ENCODE results near the gene LRRC31. TPM values are rescaled to one million over a fixed set of nuclear protein-coding genes. Genes with fewer than 3 reads are reported as not detected.

LRRC31 gene
- total RNA-seq, 5 donors from 2014 or later (not counting 1 experiment from before 2014, with no cell fraction given) = not detected

- DNase-seq = no peak
- no peaks in the 10 kb centered on the region for H3K9me3 ChIP-seq
- no peaks in the 10 kb centered on the region for H3K36me3 ChIP-seq (ENCODE audit: control insufficient read depth in 2 of 2, extremely low read depth in 1 of 2, insufficient read depth in 1 of 2, low read length in 1 of 2)
- no peak overlapping the region for H3K4me3 Mint-ChIP-seq
- H3K27ac ChIP-seq (ENCODE audit: low read length) = no peak overlapping the region
- no peaks in the 10 kb centered on the region for H3K36me3 Mint-ChIP-seq
- peaks cover 0 to 12% of the 10 kb centered on the region in 2 experiments for H3K27me3 ChIP-seq (replicated peaks in 1 of 2; ENCODE audit: control insufficient read depth in 2 of 2, extremely low read depth in 1 of 2, insufficient read depth in 2 of 2, low read length in 1 of 2)
- no peaks in the 10 kb centered on the region for H3K4me1 ChIP-seq (ENCODE audit: control insufficient read depth in 1 of 2, extremely low read depth in 1 of 2, insufficient read depth in 2 of 2, low read length in 2 of 2)
- no peak overlapping the region for H3K4me3 ChIP-seq (ENCODE audit: control insufficient read depth in 1 of 2, extremely low read depth in 1 of 2, low read length in 1 of 2)
- ChIA-PET POLR2A (no interaction called here), CTCF (no interaction called here)
- no CpG with 5 or more reads among the region's 3 CpGs for WGBS (ENCODE audit: insufficient coverage)
- H3K4me1 Mint-ChIP-seq = no peaks in the 10 kb centered on the region
- no peak overlapping the region for H3K27ac Mint-ChIP-seq
- H3K27me3 Mint-ChIP-seq = peaks cover 5 to 8% of the 10 kb centered on the region in 2 donors
- no peak for ATAC-seq (replicated peaks in 1 of 4)
- H3K9me3 Mint-ChIP-seq = no peaks in the 10 kb centered on the region
Measured at GRCh38 chr3:169855514-169855913, 14.2 kb downstream of the LRRC31 start.

GRCh38 chr3:169850618-169851017 lies 19.1 kb downstream of the LRRC31 start:
- Histone ChIP-seq H3K27ac (ENCODE audit: low read length) (no peak overlapping the region), H3K4me1 (ENCODE audit: control insufficient read depth in 1 of 2, extremely low read depth in 1 of 2, insufficient read depth in 2 of 2, low read length in 2 of 2) (no peaks in the 10 kb centered on the region), H3K27me3 (replicated peaks in 1 of 2; ENCODE audit: control insufficient read depth in 2 of 2, extremely low read depth in 1 of 2, insufficient read depth in 2 of 2, low read length in 1 of 2) (peaks cover 0 to 9% of the 10 kb centered on the region in 2 experiments), H3K4me3 (ENCODE audit: control insufficient read depth in 1 of 2, extremely low read depth in 1 of 2, low read length in 1 of 2) (no peak overlapping the region), H3K36me3 (ENCODE audit: control insufficient read depth in 2 of 2, extremely low read depth in 1 of 2, insufficient read depth in 1 of 2, low read length in 1 of 2) (no peaks in the 10 kb centered on the region), H3K9me3 (no peaks in the 10 kb centered on the region)
- CTCF ChIA-PET = no interaction called here
- Mint-ChIP-seq H3K9me3 (no peaks in the 10 kb centered on the region), H3K27me3 (peaks cover 4 to 10% of the 10 kb centered on the region in 2 donors), H3K4me3 (no peak overlapping the region), H3K4me1 (peaks cover 0 to 2% (median 2%) of the 10 kb centered on the region in 3 donors), H3K27ac (no peak overlapping the region), H3K36me3 (no peaks in the 10 kb centered on the region)
- no peak for ATAC-seq (replicated peaks in 1 of 4)
- DNase-seq = no peak
- POLR2A ChIA-PET = no interaction called here

- no peaks in the 10 kb centered on the region for H3K36me3 ChIP-seq (ENCODE audit: control insufficient read depth in 2 of 2, extremely low read depth in 1 of 2, insufficient read depth in 1 of 2, low read length in 1 of 2)
- H3K27me3 ChIP-seq (replicated peaks in 1 of 2; ENCODE audit: control insufficient read depth in 2 of 2, extremely low read depth in 1 of 2, insufficient read depth in 2 of 2, low read length in 1 of 2) = peaks cover 0 to 1% of the 10 kb centered on the region in 2 experiments
- CTCF ChIA-PET = no interaction called here
- H3K27ac Mint-ChIP-seq = no peak overlapping the region
- H3K9me3 ChIP-seq = no peaks in the 10 kb centered on the region
- peaks cover 0 to 2% (median 2%) of the 10 kb centered on the region in 3 donors for H3K4me1 Mint-ChIP-seq
- no peaks in the 10 kb centered on the region for H3K36me3 Mint-ChIP-seq
- no peaks in the 10 kb centered on the region for H3K4me1 ChIP-seq (ENCODE audit: control insufficient read depth in 1 of 2, extremely low read depth in 1 of 2, insufficient read depth in 2 of 2, low read length in 2 of 2)
- no peak overlapping the region for H3K27ac ChIP-seq (ENCODE audit: low read length)
- no peak overlapping the region for H3K4me3 Mint-ChIP-seq
- ATAC-seq (replicated peaks in 1 of 4) (no peak), DNase-seq (no peak)
- no peaks in the 10 kb centered on the region for H3K9me3 Mint-ChIP-seq
- POLR2A ChIA-PET = no interaction called here
- H3K4me3 ChIP-seq (ENCODE audit: control insufficient read depth in 1 of 2, extremely low read depth in 1 of 2, low read length in 1 of 2) = no peak overlapping the region
- WGBS (ENCODE audit: insufficient coverage) = no CpG with 5 or more reads among the region's 3 CpGs
- peaks cover 2 to 8% of the 10 kb centered on the region in 2 donors for H3K27me3 Mint-ChIP-seq
Measured at GRCh38 chr3:169848741-169849140, 21.0 kb downstream of the LRRC31 start.

- no peaks in the 10 kb centered on the region for H3K4me1 ChIP-seq (ENCODE audit: control insufficient read depth in 1 of 2, extremely low read depth in 1 of 2, insufficient read depth in 2 of 2, low read length in 2 of 2)
- H3K36me3 Mint-ChIP-seq = no peaks in the 10 kb centered on the region
- ATAC-seq (replicated peaks in 1 of 4) (no peak), DNase-seq (no peak)
- no peaks in the 10 kb centered on the region for H3K9me3 Mint-ChIP-seq
- ChIA-PET CTCF (no interaction called here), POLR2A (no interaction called here)
- H3K4me3 ChIP-seq (ENCODE audit: control insufficient read depth in 1 of 2, extremely low read depth in 1 of 2, low read length in 1 of 2) = no peak overlapping the region
- H3K27me3 ChIP-seq (replicated peaks in 1 of 2; ENCODE audit: control insufficient read depth in 2 of 2, extremely low read depth in 1 of 2, insufficient read depth in 2 of 2, low read length in 1 of 2) = no peaks in the 10 kb centered on the region
- no peak overlapping the region for H3K27ac Mint-ChIP-seq
- peaks cover 1 to 8% of the 10 kb centered on the region in 2 donors for H3K27me3 Mint-ChIP-seq
- H3K9me3 ChIP-seq = no peaks in the 10 kb centered on the region
- H3K4me1 Mint-ChIP-seq = peaks cover 0 to 2% (median 2%) of the 10 kb centered on the region in 3 donors
- H3K27ac ChIP-seq (ENCODE audit: low read length) = no peak overlapping the region
- no peak overlapping the region for H3K4me3 Mint-ChIP-seq
- 37% methylated on average over 2 of the region's 4 CpGs for WGBS (ENCODE audit: insufficient coverage)
- no peaks in the 10 kb centered on the region for H3K36me3 ChIP-seq (ENCODE audit: control insufficient read depth in 2 of 2, extremely low read depth in 1 of 2, insufficient read depth in 1 of 2, low read length in 1 of 2)
Measured at GRCh38 chr3:169847896-169848295, 21.8 kb downstream of the LRRC31 start.

- no peak overlapping the region for H3K27ac Mint-ChIP-seq
- ChIA-PET CTCF (no interaction called here), POLR2A (no interaction called here)
Measured at GRCh38 chr3:169846458-169847193, 23.1 kb downstream of the LRRC31 start.

GRCh38 chr3:169842960-169843359 lies 26.8 kb downstream of the LRRC31 start:
- Histone ChIP-seq H3K27ac (ENCODE audit: low read length) (no peak overlapping the region), H3K9me3 (no peaks in the 10 kb centered on the region), H3K4me3 (ENCODE audit: control insufficient read depth in 1 of 2, extremely low read depth in 1 of 2, low read length in 1 of 2) (no peak overlapping the region), H3K27me3 (replicated peaks in 1 of 2; ENCODE audit: control insufficient read depth in 2 of 2, extremely low read depth in 1 of 2, insufficient read depth in 2 of 2, low read length in 1 of 2) (no peaks in the 10 kb centered on the region), H3K36me3 (ENCODE audit: control insufficient read depth in 2 of 2, extremely low read depth in 1 of 2, insufficient read depth in 1 of 2, low read length in 1 of 2) (no peaks in the 10 kb centered on the region), H3K4me1 (ENCODE audit: control insufficient read depth in 1 of 2, extremely low read depth in 1 of 2, insufficient read depth in 2 of 2, low read length in 2 of 2) (no peaks in the 10 kb centered on the region)
- 56% methylated on average over 2 of the region's 3 CpGs for WGBS (ENCODE audit: insufficient coverage)
- Mint-ChIP-seq H3K4me3 (no peak overlapping the region), H3K27ac (no peak overlapping the region), H3K27me3 (peaks cover 10 to 19% of the 10 kb centered on the region in 2 donors), H3K4me1 (peaks cover 0 to 4% (median 2%) of the 10 kb centered on the region in 3 donors), H3K9me3 (no peaks in the 10 kb centered on the region), H3K36me3 (no peaks in the 10 kb centered on the region)
- no peak for DNase-seq
- ChIA-PET CTCF (no interaction called here), POLR2A (no interaction called here)
- no peak for ATAC-seq (replicated peaks in 1 of 4)

More at GRCh38 chr3:169846458-169847193, 23.1 kb downstream of the LRRC31 start:
- H3K36me3 ChIP-seq (ENCODE audit: control insufficient read depth in 2 of 2, extremely low read depth in 1 of 2, insufficient read depth in 1 of 2, low read length in 1 of 2) = no peaks in the 10 kb centered on the region
- 89% methylated on average over 5 of the region's 11 CpGs for WGBS (ENCODE audit: insufficient coverage)
- no peak overlapping the region for H3K27ac ChIP-seq (ENCODE audit: low read length)
- ATAC-seq (replicated peaks in 1 of 4) (no peak), DNase-seq (no peak)
- Mint-ChIP-seq H3K4me1 (peaks cover 0 to 2% (median 2%) of the 10 kb centered on the region in 3 donors), H3K9me3 (no peaks in the 10 kb centered on the region), H3K4me3 (no peak overlapping the region), H3K27me3 (peaks cover 0 to 8% of the 10 kb centered on the region in 2 donors), H3K36me3 (no peaks in the 10 kb centered on the region)
- H3K4me1 ChIP-seq (ENCODE audit: control insufficient read depth in 1 of 2, extremely low read depth in 1 of 2, insufficient read depth in 2 of 2, low read length in 2 of 2) = no peaks in the 10 kb centered on the region
- no peaks in the 10 kb centered on the region for H3K27me3 ChIP-seq (replicated peaks in 1 of 2; ENCODE audit: control insufficient read depth in 2 of 2, extremely low read depth in 1 of 2, insufficient read depth in 2 of 2, low read length in 1 of 2)
- H3K4me3 ChIP-seq (ENCODE audit: control insufficient read depth in 1 of 2, extremely low read depth in 1 of 2, low read length in 1 of 2) = no peak overlapping the region
- no peaks in the 10 kb centered on the region for H3K9me3 ChIP-seq
